Measurements from ENCODE around the gene NEAT1. TPM values are rescaled to one million over a fixed set of nuclear protein-coding genes. Genes with fewer than 3 reads are reported as not detected.

Gene NEAT1
- total RNA-seq, 1 experiment from 2014 or later, result 564 TPM

GRCh38 chr11:65404210-65404609, 18.4 kb upstream of the NEAT1 start:
- peaks cover 22 to 23% of the 10 kb centered on the region in 2 experiments for H3K36me3 ChIP-seq (ENCODE audit: control insufficient read depth in 1 of 2, insufficient read depth in 2 of 2, low read length in 2 of 2)
- H4K20me1 ChIP-seq (ENCODE audit: insufficient read depth), result no peaks in the 10 kb centered on the region
- no peaks in the 10 kb centered on the region for H3K9me3 ChIP-seq (ENCODE audit: control insufficient read depth in 1 of 2, insufficient read depth in 1 of 2, low read depth in 1 of 2, low read length in 2 of 2)
- H3K9ac ChIP-seq (ENCODE audit: low read length), result no peak overlapping the region
- H3K4me1 ChIP-seq (ENCODE audit: control insufficient read depth in 1 of 2, insufficient read depth in 2 of 2, low read length in 2 of 2), result no peaks in the 10 kb centered on the region
- ATAC-seq (no peak), DNase-seq (ENCODE audit: low read depth, low spot score) (no peak)
- H3K4me3 ChIP-seq (replicated peaks in 1 of 2; ENCODE audit: low read depth in 1 of 2, low read length in 2 of 2), result no peak overlapping the region
- TF ChIP-seq REST (IDR thresholded peaks at IDR 0.05; ENCODE audit: low read depth) (no peak), YY1 (IDR thresholded peaks at IDR 0.05; ENCODE audit: extremely low read depth, insufficient replicate concordance, low read depth, low read length) (no peak), ATF3 (IDR thresholded peaks at IDR 0.05) (no peak), POLR2A (IDR thresholded peaks at IDR 0.05; ENCODE audit: borderline replicate concordance, extremely low read depth, insufficient read depth, insufficient read length) (no peak), SP1 (IDR thresholded peaks at IDR 0.05; ENCODE audit: low read depth) (no peak), ELF1 (IDR thresholded peaks at IDR 0.05; ENCODE audit: borderline replicate concordance, low read depth) (no peak), TCF7L2 (IDR thresholded peaks at IDR 0.05; ENCODE audit: borderline replicate concordance, extremely low read depth, insufficient read depth, insufficient read length) (no peak)
- no peaks in the 10 kb centered on the region for H3K79me2 ChIP-seq (ENCODE audit: insufficient read depth, low read length)
- no peak overlapping the region for H3K27ac ChIP-seq (ENCODE audit: low read depth, low read length)
- ChIA-PET POLR2A (no interaction called here), RAD21 (ENCODE audit: low non-redundant PET in 1 of 2, low total read pairs in 2 of 2, uncharacterized antibody in 2 of 2, unreplicated experiment in 2 of 2) (no interaction called here), CTCF (no interaction called here)
- no peaks in the 10 kb centered on the region for H3K9me2 ChIP-seq (ENCODE audit: insufficient read depth)
- no peaks in the 10 kb centered on the region for H3K27me3 ChIP-seq (ENCODE audit: insufficient read depth, low read length)
- no TSS peak for BruUV-seq (replicated peaks)
- H3K4me2 ChIP-seq (ENCODE audit: low read length), result no peak overlapping the region
- no peak overlapping the region for H2AFZ ChIP-seq (ENCODE audit: low read depth, low read length, poor library complexity, severe bottlenecking)
- intact Hi-C loops (cut with micrococcal nuclease), result no loop called here
